K562 (cell line): ENCODE results near the gene FARSA. TPM values are rescaled to one million over a fixed set of nuclear protein-coding genes. Genes with fewer than 3 reads are reported as not detected.

ENCODE experiments used
- CCAR2 ChIP-seq: fragments of 200-400 bp; formaldehyde crosslinking; IDR thresholded peaks from 2 replicates; pipeline ENCODE4 v1.6.1; 2017; ENCODE audit warnings: mild to moderate bottlenecking, low read depth, low read length
- MXI1 ChIP-seq: IDR thresholded peaks from 2 replicates; pipeline ENCODE4 v1.6.1; 2011; ENCODE audit warnings: low read depth, mild to moderate bottlenecking, improper control_type of control experiment, low read length
- NFIC ChIP-seq: fragments of 450-650 bp; IDR thresholded peaks from 2 replicates; pipeline ENCODE4 v1.6.1; 2017; ENCODE audit warnings: mild to moderate bottlenecking, inconsistent platforms
- POLR2AphosphoS2 ChIP-seq: IDR thresholded peaks from 2 replicates; pipeline ENCODE4 v1.6.1; 2012; ENCODE audit warnings: low read length, improper control_type of control experiment
- POLR2G ChIP-seq: fragments of 200-400 bp; formaldehyde crosslinking; IDR thresholded peaks from 2 replicates; pipeline ENCODE4 v1.6.1; 2017; ENCODE audit warnings: low read depth, mild to moderate bottlenecking, antibody characterized with exemption, low read length, moderate library complexity
- RBFOX2 ChIP-seq: fragments of 200-400 bp; formaldehyde crosslinking; IDR thresholded peaks from 2 replicates; pipeline ENCODE4 v1.6.1; 2017; ENCODE audit warnings: low read depth, mild to moderate bottlenecking, low read length, moderate library complexity
- SIX5 ChIP-seq, 2 experiments: IDR thresholded peaks; 2 replicates each; pipeline ENCODE4 v1.6.1; 2011; ENCODE audit warnings: low read length in 2 of 2, borderline replicate concordance in 1 of 2, low read depth in 1 of 2, mild to moderate bottlenecking in 1 of 2, moderate library complexity in 1 of 2; ENCODE audit not compliant: insufficient read depth in 1 of 2
- ZNF347 ChIP-seq: fragments of 450-650 bp; formaldehyde crosslinking; IDR thresholded peaks from 2 replicates; pipeline ENCODE4 v1.4.0; 2020; ENCODE audit warnings: low read depth, mild to moderate bottlenecking, moderate library complexity
- polyA plus RNA-seq, 8 experiments: library from polyadenylated mRNA; depleted of rRNA in 4 of 8; stranded (reverse) in 5 of 8; unstranded in 3 of 8; fragments of >200 nt; fragmentation: Nextera tagmentation in 2 of 8; fragmentation: Illumina TruSeq in 1 of 8; extraction: Ambion mirVana in 2 of 8; extraction: Trizol in 1 of 8; gene quantifications; 2 replicates each; pipeline versions ENCODE4 v1.2.1 to v1.2.3, GENCODE V29; 2011 to 2014; ENCODE audit warnings: inconsistent platforms in 1 of 8, missing spikeins in 1 of 8
- total RNA-seq, 7 experiments: library from RNA; depleted of rRNA in 6 of 7; stranded (reverse); fragments of >200 nt in 6 of 7; fragmentation: Illumina TruSeq in 2 of 7; extraction: Trizol in 2 of 7; gene quantifications; 2 replicates each; pipeline versions ENCODE4 v1.2.1 to v1.2.3, GENCODE V29; 2011 to 2021; ENCODE audit warnings: low replicate concordance in 1 of 7
- TF ChIP-seq, protein P1 (sequence below), 2 experiments: fragments of 450-650 bp; IDR thresholded peaks; 2 replicates each; pipeline ENCODE4 v1.6.1; 2018; ENCODE audit warnings: mild to moderate bottlenecking in 2 of 2, low read depth in 1 of 2; ENCODE audit not compliant: partially characterized antibody in 2 of 2

FARSA gene
- total and polyA plus RNA-seq, 9 of the 15 experiments (the other 6 are each of a cell fraction or from before 2014, with no cell fraction given): 25.2 to 237 (median 89.6) TPM

DNA sequence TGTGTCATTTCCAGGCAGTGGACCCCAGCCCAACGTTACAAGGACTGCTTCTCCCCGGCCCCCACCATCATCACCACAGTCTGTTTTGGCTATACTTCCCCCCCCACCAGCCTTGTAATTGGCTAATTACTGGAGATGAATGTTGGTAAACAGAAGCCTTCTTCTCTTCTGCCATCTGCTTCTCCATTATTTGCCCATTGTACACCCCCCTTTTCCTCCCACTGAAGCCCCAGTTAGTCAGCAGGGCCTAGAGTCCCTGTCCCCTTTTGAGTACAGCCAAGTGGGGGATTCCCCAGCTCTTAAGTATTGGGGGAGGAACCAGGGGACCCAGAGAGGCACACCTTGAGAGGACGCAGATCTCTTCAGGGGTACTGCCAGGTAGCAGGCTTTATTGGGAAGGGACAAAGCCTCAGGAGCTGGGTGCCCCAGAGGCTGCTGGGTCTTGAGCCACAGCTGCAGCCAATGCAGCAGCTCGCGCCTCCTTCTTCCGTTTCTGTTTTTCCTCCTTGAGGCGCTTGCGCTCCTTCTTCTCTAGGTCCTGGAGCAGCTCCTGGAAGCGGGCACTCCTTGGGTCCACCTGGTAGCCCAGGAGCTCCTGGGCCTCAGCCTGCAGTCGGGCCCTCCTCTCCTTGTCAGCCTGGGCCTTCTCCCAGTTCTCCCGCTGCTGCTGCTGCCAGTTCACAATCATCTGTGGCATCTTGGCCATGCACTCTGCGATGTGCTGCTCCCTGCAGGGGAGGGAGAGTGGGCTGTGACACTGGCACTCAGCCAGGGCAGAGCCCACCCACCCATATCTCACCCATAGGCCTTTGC, 20.5 kb upstream of the FARSA start (continued):
- TF ChIP-seq, protein P1, sequence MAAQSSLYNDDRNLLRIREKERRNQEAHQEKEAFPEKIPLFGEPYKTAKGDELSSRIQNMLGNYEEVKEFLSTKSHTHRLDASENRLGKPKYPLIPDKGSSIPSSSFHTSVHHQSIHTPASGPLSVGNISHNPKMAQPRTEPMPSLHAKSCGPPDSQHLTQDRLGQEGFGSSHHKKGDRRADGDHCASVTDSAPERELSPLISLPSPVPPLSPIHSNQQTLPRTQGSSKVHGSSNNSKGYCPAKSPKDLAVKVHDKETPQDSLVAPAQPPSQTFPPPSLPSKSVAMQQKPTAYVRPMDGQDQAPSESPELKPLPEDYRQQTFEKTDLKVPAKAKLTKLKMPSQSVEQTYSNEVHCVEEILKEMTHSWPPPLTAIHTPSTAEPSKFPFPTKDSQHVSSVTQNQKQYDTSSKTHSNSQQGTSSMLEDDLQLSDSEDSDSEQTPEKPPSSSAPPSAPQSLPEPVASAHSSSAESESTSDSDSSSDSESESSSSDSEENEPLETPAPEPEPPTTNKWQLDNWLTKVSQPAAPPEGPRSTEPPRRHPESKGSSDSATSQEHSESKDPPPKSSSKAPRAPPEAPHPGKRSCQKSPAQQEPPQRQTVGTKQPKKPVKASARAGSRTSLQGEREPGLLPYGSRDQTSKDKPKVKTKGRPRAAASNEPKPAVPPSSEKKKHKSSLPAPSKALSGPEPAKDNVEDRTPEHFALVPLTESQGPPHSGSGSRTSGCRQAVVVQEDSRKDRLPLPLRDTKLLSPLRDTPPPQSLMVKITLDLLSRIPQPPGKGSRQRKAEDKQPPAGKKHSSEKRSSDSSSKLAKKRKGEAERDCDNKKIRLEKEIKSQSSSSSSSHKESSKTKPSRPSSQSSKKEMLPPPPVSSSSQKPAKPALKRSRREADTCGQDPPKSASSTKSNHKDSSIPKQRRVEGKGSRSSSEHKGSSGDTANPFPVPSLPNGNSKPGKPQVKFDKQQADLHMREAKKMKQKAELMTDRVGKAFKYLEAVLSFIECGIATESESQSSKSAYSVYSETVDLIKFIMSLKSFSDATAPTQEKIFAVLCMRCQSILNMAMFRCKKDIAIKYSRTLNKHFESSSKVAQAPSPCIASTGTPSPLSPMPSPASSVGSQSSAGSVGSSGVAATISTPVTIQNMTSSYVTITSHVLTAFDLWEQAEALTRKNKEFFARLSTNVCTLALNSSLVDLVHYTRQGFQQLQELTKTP (IDR thresholded peaks at IDR 0.05; ENCODE audit: low read depth in 1 of 2, partially characterized antibody in 2 of 2): no peak
- TF ChIP-seq POLR2G: peak; percentile 74
- no peak for TF ChIP-seq CCAR2
- TF ChIP-seq NFIC: peak; percentile 59; the same call in 1 of the 2 replicates
- no peak for TF ChIP-seq SIX5 (IDR thresholded peaks at IDR 0.05; ENCODE audit: borderline replicate concordance in 1 of 2, insufficient read depth in 1 of 2, low read depth in 1 of 2, low read length in 2 of 2)
- peak; percentile 63 for TF ChIP-seq RBFOX2
- no peak for TF ChIP-seq MXI1
- no peak for TF ChIP-seq ZNF347 (CRISPR knock-in tag)
- no peak; the same call in 1 of the 2 replicates for TF ChIP-seq POLR2AphosphoS2
